NCI-H524 (cell line): ENCODE measurements around the gene DYNLRB1.

Source experiments
- DNase-seq, 2 experiments: peaks; one replicate each; lab custom pipeline; 2025; lab: John Stamatoyannopoulos, UW

The DYNLRB1 gene

DNA sequence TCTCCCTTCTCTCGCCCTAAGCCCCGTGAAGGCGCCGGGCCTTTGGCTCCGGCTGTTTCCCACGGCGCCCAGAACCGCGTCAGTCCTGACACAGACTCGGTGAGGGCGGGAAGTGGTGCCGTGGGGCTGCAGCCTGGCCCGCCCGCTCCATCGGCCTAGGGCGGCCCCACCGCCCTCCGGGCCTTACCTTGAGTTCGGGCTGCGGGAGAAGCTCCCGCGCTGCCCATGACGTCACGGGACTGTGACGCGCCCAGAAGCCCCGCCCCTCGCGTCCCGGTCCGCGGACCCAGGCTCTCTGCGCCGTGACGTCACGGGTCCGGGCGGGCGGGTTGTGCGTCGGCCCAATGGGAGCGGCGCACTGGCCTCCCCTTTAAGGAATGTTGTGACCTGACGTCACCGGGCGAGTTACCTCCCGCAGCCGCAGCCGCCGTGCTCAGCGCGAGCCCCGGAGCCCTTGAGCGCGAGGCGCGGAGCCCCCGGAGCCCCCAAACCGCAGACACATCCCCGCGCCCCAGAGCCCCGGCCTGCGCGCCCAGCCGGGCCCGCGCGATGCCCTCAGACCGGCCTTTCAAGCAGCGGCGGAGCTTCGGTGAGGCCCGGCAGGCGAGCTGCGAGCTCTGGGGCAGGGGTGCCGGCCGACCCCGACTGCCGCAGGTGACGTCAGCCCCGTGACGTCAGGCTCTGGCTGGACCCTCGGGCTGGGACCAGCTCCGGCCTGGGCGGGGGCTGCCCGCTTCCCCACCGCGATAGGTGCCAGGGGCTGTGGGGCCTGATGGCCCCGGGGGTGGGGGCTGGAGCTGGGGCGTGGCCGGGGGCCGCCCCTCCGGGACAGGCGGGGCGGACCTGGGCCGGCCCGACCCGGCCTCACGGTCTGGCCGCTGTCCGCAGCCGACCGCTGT lies 42.3 kb downstream of the DYNLRB1 start, which contains the start of gene MAP1LC3A:
MAP1LC3A (plus strand) TSS at position 399 of the 899 bp plus-strand sequence; CDS start at position 550, 151 bp downstream.
- no peak for DNase-seq

- no peak for DNase-seq
Measured at GRCh38 chr20:34559311-34560140, 43.3 kb downstream of the DYNLRB1 start.

GRCh38 chr20:34560141-34560523 lies 43.9 kb downstream of the DYNLRB1 start:
- no peak for DNase-seq

DNA sequence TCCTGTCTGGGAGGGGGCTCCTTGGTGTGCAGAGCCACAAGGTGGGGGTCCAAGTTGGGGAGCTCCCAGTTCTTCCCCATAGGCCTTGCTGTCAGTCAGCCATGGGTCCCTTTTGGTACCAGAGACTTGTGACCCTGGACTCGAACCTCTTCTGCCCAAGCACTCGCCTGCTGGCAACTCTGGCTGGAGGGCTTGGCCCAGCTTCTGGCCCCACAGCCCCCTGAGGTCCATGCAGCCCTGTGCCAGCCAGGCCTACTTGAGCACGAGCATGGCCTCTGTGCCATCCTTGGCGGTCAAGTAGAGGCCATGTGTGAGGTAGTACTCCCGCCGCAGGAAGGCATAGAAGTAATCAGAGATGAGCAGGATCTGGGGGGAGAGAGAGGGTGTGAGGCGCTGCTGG lies 44.4 kb downstream of the DYNLRB1 start:
- DNase-seq, result no peak

GRCh38 chr20:34561661-34562060 lies 45.4 kb downstream of the DYNLRB1 start:
- DNase-seq, result peak in 1 of 2 experiments; percentile 48

GRCh38 chr20:34562641-34563040 lies 46.4 kb downstream of the DYNLRB1 start:
- DNase-seq, result peak; percentile 47 to 80

DNA sequence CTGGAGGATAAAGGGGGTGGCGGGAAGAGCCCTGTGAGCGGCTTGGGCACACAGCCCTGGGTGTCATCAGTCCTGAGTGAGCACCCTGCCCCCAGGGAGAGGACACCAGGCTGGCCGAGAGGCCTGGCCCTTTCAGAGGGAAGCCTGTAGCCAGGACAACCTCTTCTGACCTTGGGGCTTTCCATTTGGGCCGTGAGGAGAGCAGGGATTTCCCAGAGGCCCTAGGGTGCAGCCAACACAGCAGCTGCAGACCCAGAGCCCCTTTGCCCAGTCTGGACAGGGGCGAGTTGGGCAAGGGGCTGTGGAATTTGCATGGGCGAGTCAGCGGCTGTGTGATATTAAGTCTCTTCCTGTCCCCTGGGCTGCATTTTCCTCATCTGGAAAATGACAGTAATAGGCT lies 48.6 kb downstream of the DYNLRB1 start:
- DNase-seq, result no peak

DNA sequence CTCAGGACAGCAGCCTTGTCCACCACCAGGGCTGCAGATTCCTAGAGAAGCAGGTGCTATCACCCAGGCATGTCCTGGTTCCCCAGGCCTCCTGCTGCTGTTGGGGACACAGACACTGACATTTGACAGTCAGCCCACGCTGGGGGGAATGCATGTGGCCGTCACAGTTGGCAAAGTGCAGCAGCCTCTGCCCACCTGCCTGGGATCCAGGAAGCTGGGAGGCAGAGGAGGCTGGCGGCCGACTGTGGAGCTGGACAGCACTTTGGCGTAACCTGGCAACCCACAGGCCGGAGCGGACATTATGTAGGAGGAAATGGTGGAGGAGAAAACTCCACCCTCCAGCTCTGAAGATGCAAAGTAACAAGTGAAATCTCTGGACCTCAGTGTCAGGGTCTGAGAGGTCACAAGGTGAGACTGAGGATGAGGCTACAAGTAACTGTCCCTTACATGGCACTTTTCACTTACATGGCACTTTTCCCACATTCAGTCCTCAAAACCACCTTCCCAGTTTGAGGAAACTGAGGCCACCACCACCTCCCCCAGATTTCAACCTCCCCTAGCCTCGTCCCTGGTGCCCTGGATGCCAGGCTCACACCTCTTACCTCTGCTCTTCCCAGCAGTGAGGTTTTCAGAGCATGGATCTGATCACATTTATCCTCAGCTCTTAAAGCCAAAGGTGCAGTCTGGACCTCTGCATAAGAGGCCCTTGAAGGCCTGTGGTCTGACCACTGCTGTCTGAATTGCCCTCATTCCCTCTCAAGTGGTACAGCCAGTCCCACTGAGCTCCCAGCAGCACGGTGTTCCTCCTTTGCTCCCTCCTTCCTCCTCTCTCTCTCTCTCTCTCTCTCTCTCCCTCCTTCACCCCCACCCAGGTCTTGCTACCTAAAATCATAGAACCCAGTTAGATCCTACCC lies 51.0 kb downstream of the DYNLRB1 start:
- no peak for DNase-seq

DNA sequence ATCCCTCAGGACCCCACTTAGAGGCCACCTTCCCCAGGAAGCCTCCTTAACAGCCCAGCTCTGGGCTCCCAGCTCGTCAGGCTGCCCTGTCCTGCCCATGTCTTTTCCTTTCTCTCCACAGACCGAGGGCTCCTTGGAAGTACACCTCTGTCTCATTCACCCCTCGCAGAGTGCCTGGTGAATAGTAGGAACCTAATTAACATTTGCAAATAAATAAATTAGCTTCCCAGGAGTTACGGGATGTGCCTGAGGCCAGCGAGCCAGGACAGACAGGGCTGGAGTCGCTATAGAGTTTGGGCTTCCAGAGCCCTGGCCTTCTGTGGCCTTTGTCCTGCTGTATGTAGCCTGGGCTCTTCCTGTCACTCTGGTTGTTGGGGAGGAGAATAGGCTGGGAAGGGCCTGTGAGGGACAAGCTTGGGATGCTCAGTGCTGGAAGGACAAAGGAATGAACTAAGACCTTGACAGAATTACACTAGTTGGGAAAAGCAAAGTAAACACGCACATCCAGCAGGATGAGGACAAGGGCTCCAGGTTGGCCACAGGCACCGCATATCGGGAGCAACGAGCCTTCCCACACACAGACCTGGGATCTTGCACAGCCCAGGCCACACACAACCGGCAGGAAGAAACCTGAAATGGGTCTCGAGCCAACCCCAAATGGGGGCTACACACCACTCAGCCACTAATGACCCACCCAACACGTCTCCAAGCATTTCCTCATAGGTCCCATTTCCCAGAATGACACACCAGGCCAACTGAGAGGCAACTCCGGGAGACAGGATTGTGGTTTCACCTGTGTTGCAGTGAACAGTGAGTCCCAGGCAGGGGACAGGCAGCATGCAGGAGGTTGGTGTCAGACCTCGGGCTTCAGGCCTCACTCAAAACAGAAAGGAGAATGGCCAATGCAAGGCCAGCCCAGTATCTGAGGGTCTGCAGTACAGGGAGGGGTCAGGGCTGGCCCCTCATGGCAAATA lies 52.0 kb downstream of the DYNLRB1 start:
- DNase-seq, result no peak

DNA sequence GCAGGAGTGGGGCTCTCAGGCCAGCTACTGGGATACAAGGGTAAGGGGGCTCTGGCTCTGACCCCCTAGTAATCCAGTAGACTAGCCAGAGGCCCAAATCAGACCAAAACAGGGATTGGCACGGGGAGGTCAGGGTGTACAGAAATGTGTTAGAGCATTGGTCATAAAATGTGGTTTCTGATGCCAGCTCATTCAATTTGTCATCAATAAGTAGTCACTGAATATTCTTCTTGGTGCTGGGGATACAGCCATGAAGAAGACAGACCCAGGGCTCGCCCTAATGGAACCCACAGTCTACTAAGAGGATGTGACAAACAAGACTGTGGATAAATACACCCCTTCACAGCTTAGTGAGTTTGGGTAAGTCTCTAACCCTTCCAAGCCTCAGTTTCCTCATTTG lies 53.4 kb downstream of the DYNLRB1 start:
- DNase-seq, result no peak

GRCh38 chr20:34570859-34571306 lies 54.7 kb downstream of the DYNLRB1 start:
- DNase-seq, result no peak

- DNase-seq, result no peak
Measured at GRCh38 chr20:34571753-34572152, 55.5 kb downstream of the DYNLRB1 start.

DNA sequence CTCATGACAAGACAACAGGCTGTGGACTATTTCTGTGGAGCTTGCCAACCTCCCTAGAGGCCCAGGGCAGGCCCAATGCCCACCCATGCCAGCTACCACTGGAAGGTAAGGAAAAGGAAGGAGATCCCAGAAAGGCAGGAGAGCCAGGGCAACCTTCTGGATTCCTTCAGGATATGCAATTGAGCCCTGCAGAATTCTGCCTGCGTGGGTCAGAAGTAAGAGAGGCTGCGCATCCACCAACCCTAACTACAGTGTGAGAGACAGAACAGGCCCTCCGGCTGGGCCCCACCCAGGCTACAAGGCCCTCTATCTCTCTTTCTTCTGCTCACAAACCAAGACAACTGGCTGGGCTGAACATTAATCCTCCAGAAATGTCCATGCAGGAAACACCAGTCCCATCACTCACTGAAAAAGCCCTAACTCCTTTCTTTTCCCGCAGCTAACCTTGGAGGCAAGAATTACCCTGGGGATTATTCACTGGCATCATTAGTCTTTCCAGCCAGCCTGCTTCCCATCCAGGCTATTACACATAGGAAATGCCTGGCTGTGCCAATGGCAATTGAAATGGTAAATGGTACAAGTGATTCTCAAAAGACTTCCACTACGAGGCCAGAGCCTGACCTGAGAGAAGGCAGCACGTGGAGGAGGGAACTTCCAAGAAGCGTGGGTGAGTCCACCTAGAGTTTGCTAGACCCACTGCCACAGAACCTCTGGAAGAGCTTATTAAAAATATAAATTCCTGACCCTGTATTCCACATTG lies 57.5 kb downstream of the DYNLRB1 start:
- no peak for DNase-seq

DNA sequence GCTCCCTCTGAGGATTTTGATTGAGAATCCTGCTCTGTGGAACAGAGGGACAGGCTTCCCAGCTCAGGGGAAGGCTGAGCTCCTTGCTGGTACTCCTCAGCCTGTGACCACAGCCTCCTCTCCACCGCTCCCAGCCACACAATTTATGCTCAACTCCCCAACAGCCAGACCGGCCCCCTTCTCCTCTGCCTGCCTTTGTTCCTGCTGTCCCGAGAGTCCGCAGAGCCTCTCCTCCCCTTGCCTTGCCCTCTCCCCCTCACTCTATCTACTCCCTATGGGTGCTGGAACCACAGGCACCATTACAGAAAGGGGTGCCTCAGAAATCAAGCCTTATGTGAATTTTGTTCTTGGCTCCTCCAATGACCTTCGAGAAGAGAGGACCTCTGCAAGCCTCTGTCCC lies 58.2 kb downstream of the DYNLRB1 start:
- no peak for DNase-seq

- DNase-seq, result no peak
Measured at GRCh38 chr20:34574861-34575260, 58.6 kb downstream of the DYNLRB1 start.

GRCh38 chr20:34575271-34575670 lies 59.0 kb downstream of the DYNLRB1 start:
- DNase-seq, result no peak

- no peak for DNase-seq
Measured at GRCh38 chr20:34575756-34576155, 59.5 kb downstream of the DYNLRB1 start.

GRCh38 chr20:34577061-34577460 lies 60.8 kb downstream of the DYNLRB1 start:
- no peak for DNase-seq

DNA sequence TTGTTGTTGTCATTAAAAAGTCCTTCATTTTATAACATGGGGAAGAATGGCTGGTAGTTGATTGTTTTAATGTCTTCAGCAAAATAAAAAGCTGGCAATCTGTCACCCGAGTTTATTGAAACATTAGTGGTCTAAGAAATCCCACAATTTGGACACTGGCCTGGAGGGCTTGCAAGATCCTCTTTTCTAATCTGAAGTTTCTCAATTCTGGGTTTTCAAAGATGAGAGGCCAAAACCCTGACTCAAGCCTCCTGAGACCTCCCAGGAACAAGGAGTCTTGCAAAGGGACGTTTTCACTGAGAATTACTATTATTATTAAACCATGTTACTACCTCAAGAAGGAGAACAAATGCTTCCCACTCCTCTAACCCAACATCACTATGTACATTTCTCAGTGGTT lies 61.8 kb downstream of the DYNLRB1 start:
- DNase-seq, result no peak

DNA sequence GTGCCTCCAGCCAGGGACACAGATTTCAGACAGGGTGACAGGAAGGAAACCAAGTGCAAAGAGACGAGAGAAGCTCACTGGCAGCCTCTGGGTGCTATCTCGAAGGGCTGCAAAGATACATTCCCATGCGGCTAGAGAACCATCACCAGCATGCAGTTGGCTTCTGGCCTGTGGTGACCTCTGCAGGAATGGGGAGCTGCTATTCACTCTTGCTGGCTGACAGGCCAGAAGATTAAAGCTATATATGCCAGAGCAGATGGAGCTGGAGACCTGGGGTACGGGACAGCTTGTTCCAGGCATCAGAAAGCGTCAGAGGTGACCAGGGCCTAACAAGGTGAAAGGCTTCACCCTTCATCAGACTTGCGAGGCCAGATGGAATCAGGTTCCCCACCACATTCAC lies 62.3 kb downstream of the DYNLRB1 start:
- DNase-seq, result no peak
